ENCODE data around the gene PKIG. TPM values are rescaled to one million over a fixed set of nuclear protein-coding genes. Genes with fewer than 3 reads are reported as not detected.

The PKIG gene
- polyA plus RNA-seq, 1 donor (not counting 4 experiments of a cell fraction or from before 2014, with no cell fraction given): 6.6 TPM

DNA sequence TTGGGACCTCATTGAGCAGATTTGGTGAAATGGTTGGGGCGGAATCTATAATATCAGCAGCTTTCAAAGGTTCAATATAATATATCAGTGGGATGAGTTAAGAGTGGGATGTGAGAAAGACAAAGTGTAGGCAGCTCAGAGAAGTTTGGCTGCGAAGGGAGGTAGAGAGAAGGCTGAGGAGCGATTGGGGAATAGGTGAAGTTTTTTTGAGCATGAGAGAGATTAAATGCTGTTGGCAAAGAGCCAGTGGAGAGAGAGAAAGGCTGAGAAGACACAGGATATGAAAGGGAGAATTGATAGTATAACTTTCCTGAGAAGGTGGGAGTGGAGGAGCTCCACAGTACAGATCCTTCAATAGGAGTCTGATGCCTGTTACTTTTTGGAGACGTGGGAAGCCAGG lies 48.5 kb upstream of the PKIG start:
- Histone ChIP-seq H3K4me1 (ENCODE audit: control insufficient read depth, extremely low read depth, insufficient read depth, low read length) (peaks cover 10% of the 10 kb centered on the region), H3K9me3 (ENCODE audit: control insufficient read depth, low read depth, low read length) (no peaks in the 10 kb centered on the region), H3K9me1 (ENCODE audit: control insufficient read depth, extremely low read depth, insufficient read depth, low read length) (no peaks in the 10 kb centered on the region), H3K9ac (ENCODE audit: control insufficient read depth, extremely low read depth, insufficient read depth, low read length) (no peak overlapping the region), H3K27ac (ENCODE audit: control insufficient read depth, insufficient read depth, low read length) (no peak overlapping the region), H4K20me1 (ENCODE audit: control insufficient read depth, extremely low read depth, insufficient read depth, low read length) (no peaks in the 10 kb centered on the region), H3K79me2 (ENCODE audit: control insufficient read depth, insufficient read depth, low read length) (no peaks in the 10 kb centered on the region), H3K4me2 (ENCODE audit: control insufficient read depth, extremely low read depth, insufficient read depth, low read depth, low read length) (no peak overlapping the region), H2AFZ (ENCODE audit: control insufficient read depth, low read length) (no peak overlapping the region), H3K27me3 (ENCODE audit: control insufficient read depth, extremely low read depth, insufficient read depth, low read length) (no peaks in the 10 kb centered on the region), H3K36me3 (ENCODE audit: control insufficient read depth in 2 of 2, extremely low read depth in 1 of 2, insufficient read depth in 2 of 2, low read length in 2 of 2) (no peaks in the 10 kb centered on the region), H3K4me3 (ENCODE audit: control insufficient read depth in 2 of 3, extremely low read depth in 1 of 3, insufficient read depth in 2 of 3, low read depth in 1 of 3, low read length in 3 of 3) (no peak overlapping the region)
- dilution Hi-C loops (cut with MboI; ENCODE audit: extremely low pct_ligation_motif_present, low sequenced_read_pairs): no loop called here
- FAIRE-seq (no peak), DNase-seq (ENCODE audit: low read depth, low spot score) (no peak)
- TF ChIP-seq, protein P1, sequence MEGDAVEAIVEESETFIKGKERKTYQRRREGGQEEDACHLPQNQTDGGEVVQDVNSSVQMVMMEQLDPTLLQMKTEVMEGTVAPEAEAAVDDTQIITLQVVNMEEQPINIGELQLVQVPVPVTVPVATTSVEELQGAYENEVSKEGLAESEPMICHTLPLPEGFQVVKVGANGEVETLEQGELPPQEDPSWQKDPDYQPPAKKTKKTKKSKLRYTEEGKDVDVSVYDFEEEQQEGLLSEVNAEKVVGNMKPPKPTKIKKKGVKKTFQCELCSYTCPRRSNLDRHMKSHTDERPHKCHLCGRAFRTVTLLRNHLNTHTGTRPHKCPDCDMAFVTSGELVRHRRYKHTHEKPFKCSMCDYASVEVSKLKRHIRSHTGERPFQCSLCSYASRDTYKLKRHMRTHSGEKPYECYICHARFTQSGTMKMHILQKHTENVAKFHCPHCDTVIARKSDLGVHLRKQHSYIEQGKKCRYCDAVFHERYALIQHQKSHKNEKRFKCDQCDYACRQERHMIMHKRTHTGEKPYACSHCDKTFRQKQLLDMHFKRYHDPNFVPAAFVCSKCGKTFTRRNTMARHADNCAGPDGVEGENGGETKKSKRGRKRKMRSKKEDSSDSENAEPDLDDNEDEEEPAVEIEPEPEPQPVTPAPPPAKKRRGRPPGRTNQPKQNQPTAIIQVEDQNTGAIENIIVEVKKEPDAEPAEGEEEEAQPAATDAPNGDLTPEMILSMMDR (optimal IDR thresholded peaks at IDR 0.05 in 1 of 3, IDR thresholded peaks at IDR 0.05 in 1 of 3, conservative IDR thresholded peaks at IDR 0.05 in 1 of 3; ENCODE audit: extremely low read depth in 1 of 3, insufficient read depth in 2 of 3, low read length in 3 of 3): no peak
- TF ChIP-seq EZH2 (IDR thresholded peaks at IDR 0.05; ENCODE audit: low read length): no peak

DNA sequence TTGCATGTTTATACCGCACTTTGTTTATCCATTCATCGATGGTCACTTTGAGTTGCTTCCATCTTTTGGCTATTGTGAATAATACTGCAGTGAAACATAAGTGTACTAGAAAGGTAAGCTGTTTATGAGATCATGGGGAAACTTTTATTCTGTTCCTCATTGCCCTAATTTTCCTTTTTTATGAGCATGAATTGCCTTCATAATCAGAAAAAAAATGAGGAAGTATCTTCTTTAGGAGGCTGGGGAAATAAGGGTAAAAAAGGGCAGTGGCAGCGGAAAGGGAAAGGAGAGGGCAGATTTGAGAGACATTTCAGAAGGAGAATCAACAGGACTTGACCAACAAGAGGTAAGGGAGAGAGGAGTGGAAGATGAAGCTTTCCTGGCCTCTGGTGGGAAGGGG lies 46.2 kb upstream of the PKIG start:
- no peak for TF ChIP-seq EZH2 (IDR thresholded peaks at IDR 0.05; ENCODE audit: low read length)
- TF ChIP-seq, protein P1 (optimal IDR thresholded peaks at IDR 0.05 in 1 of 3, IDR thresholded peaks at IDR 0.05 in 1 of 3, conservative IDR thresholded peaks at IDR 0.05 in 1 of 3; ENCODE audit: extremely low read depth in 1 of 3, insufficient read depth in 2 of 3, low read length in 3 of 3): no peak
- no peaks in the 10 kb centered on the region for H3K79me2 ChIP-seq (ENCODE audit: control insufficient read depth, insufficient read depth, low read length)
- dilution Hi-C loops (cut with MboI; ENCODE audit: extremely low pct_ligation_motif_present, low sequenced_read_pairs): no loop called here
- no peaks in the 10 kb centered on the region for H3K9me3 ChIP-seq (ENCODE audit: control insufficient read depth, low read depth, low read length)
- H3K36me3 ChIP-seq (ENCODE audit: control insufficient read depth in 2 of 2, extremely low read depth in 1 of 2, insufficient read depth in 2 of 2, low read length in 2 of 2): no peaks in the 10 kb centered on the region
- no peak for FAIRE-seq
- H3K9me1 ChIP-seq (ENCODE audit: control insufficient read depth, extremely low read depth, insufficient read depth, low read length): no peaks in the 10 kb centered on the region
- no peak overlapping the region for H3K4me3 ChIP-seq (ENCODE audit: control insufficient read depth in 2 of 3, extremely low read depth in 1 of 3, insufficient read depth in 2 of 3, low read depth in 1 of 3, low read length in 3 of 3)
- no peaks in the 10 kb centered on the region for H4K20me1 ChIP-seq (ENCODE audit: control insufficient read depth, extremely low read depth, insufficient read depth, low read length)
- H3K4me1 ChIP-seq (ENCODE audit: control insufficient read depth, extremely low read depth, insufficient read depth, low read length): peaks cover 10% of the 10 kb centered on the region
- no peak overlapping the region for H3K27ac ChIP-seq (ENCODE audit: control insufficient read depth, insufficient read depth, low read length)
- DNase-seq (ENCODE audit: low read depth, low spot score): no peak
- H3K9ac ChIP-seq (ENCODE audit: control insufficient read depth, extremely low read depth, insufficient read depth, low read length): no peak overlapping the region
- no peaks in the 10 kb centered on the region for H3K27me3 ChIP-seq (ENCODE audit: control insufficient read depth, extremely low read depth, insufficient read depth, low read length)
- H3K4me2 ChIP-seq (ENCODE audit: control insufficient read depth, extremely low read depth, insufficient read depth, low read depth, low read length): no peak overlapping the region
- H2AFZ ChIP-seq (ENCODE audit: control insufficient read depth, low read length): no peak overlapping the region
